IMR-90 (cell line): ENCODE measurements around the gene IMPG2. TPM values are rescaled to one million over a fixed set of nuclear protein-coding genes. Genes with fewer than 3 reads are reported as not detected.

Source experiments
- ATAC-seq: fragments of 200-7000 bp; cut with Tn5 transposase; 2 replicates; pipeline ENCODE4 v1.9.1; 2020; ENCODE audit warnings: low read depth, mild to moderate bottlenecking, moderate library complexity
- BruUV-seq: library from RNA; stranded (reverse); fragments of 400-500 nt; replicated peaks from 2 replicates; lab custom pipeline; 2021; lab: Mats Ljungman, UMichigan
- CTCF ChIA-PET: fragments of 300-600 bp; formaldehyde crosslinking; extraction: SDS; loops from one replicate; lab custom pipeline; 2021; ENCODE audit warnings: antibody characterized with exemption; lab: Yijun Ruan, JAX
- POLR2A ChIA-PET: fragments of 300-600 bp; sonication (Branson Sonifier 250); formaldehyde crosslinking; loops from one replicate; lab custom pipeline; 2022; ENCODE audit warnings: antibody characterized with exemption; ENCODE audit not compliant: unreplicated experiment; lab: Charles Lee
- DNase-seq: peaks from one replicate; pipeline ENCODE4 v3.0.0; 2013
- H2AFZ ChIP-seq: replicated peaks from 2 replicates; pipeline ENCODE3; 2013; ENCODE audit warnings: low read length, mild to moderate bottlenecking; ENCODE audit not compliant: poor library complexity
- H2AK5ac ChIP-seq: 2 replicates; pipeline ENCODE4 v1.6.1; 2013; ENCODE audit warnings: low read depth, low read length, inconsistent platforms
- H2AK9ac ChIP-seq: replicated peaks from 2 replicates; pipeline ENCODE3; 2013; ENCODE audit warnings: mild to moderate bottlenecking, low read depth, low read length, moderate library complexity; ENCODE audit not compliant: poor library complexity
- H2BK120ac ChIP-seq: 2 replicates; pipeline ENCODE4 v1.6.1; 2013; ENCODE audit warnings: low read depth, low read length, inconsistent platforms
- H2BK15ac ChIP-seq: 3 replicates; pipeline ENCODE4 v1.6.1; 2013; ENCODE audit warnings: low read depth, low read length, inconsistent platforms
- H2BK20ac ChIP-seq: 2 replicates; pipeline ENCODE4 v1.6.1; 2013; ENCODE audit warnings: low read depth, mild to moderate bottlenecking, inconsistent platforms, low read length, moderate library complexity
- H2BK5ac ChIP-seq: 2 replicates; pipeline ENCODE4 v1.6.1; 2013; ENCODE audit warnings: mild to moderate bottlenecking, low read depth, low read length, inconsistent platforms; ENCODE audit not compliant: poor library complexity, severe bottlenecking
- H3K14ac ChIP-seq: replicated peaks from 2 replicates; pipeline ENCODE4 v1.6.1; 2013; ENCODE audit warnings: low read depth, low read length, inconsistent platforms
- H3K18ac ChIP-seq: 2 replicates; pipeline ENCODE4 v1.6.1; 2013; ENCODE audit warnings: low read depth, low read length, control low read depth
- H3K23ac ChIP-seq: 2 replicates; pipeline ENCODE4 v1.6.1; 2013; ENCODE audit warnings: low read depth, low read length, inconsistent platforms
- H3K27ac ChIP-seq: 2 replicates; pipeline ENCODE4 v1.5.1; 2013; ENCODE audit warnings: mild to moderate bottlenecking, control low read depth, low read length; ENCODE audit not compliant: insufficient read depth
- H3K27me3 ChIP-seq: 2 replicates; pipeline ENCODE4 v1.6.1; 2013; ENCODE audit warnings: low read length; ENCODE audit not compliant: control insufficient read depth, insufficient read depth
- H3K36me3 ChIP-seq: 2 replicates; pipeline ENCODE4 v1.6.1; 2013; ENCODE audit warnings: low read length, mixed read lengths; ENCODE audit not compliant: control insufficient read depth, insufficient read depth
- H3K4ac ChIP-seq: 2 replicates; pipeline ENCODE4 v1.6.1; 2013; ENCODE audit warnings: low read depth, low read length, inconsistent platforms
- H3K4me1 ChIP-seq: 2 replicates; pipeline ENCODE4 v1.6.1; 2013; ENCODE audit warnings: low read length, mixed read lengths; ENCODE audit not compliant: control insufficient read depth, insufficient read depth
- H3K4me2 ChIP-seq: 2 replicates; pipeline ENCODE4 v1.6.1; 2013; ENCODE audit warnings: low read depth, mild to moderate bottlenecking, control low read depth, low read length, moderate library complexity
- H3K4me3 ChIP-seq: 2 replicates; pipeline ENCODE4 v1.5.1; 2013; ENCODE audit warnings: low read depth, mild to moderate bottlenecking, control low read depth, low read length, moderate library complexity; ENCODE audit not compliant: insufficient read depth
- H3K56ac ChIP-seq: 2 replicates; pipeline ENCODE4 v1.6.1; 2013; ENCODE audit warnings: low read length, inconsistent platforms; ENCODE audit not compliant: insufficient read depth; ENCODE audit errors: extremely low read depth
- H3K79me1 ChIP-seq, 2 experiments: 2 replicates each; pipeline ENCODE4 v1.6.1; 2013; ENCODE audit warnings: low read length in 2 of 2, inconsistent platforms in 1 of 2, low read depth in 1 of 2
- H3K9ac ChIP-seq: 2 replicates; pipeline ENCODE4 v1.6.1; 2013; ENCODE audit warnings: low read depth, low read length, control low read depth
- H3K9me1 ChIP-seq: 2 replicates; pipeline ENCODE4 v1.6.1; 2013; ENCODE audit warnings: low read length, inconsistent platforms; ENCODE audit not compliant: insufficient read depth
- H3K9me3 ChIP-seq: 2 replicates; pipeline ENCODE4 v1.6.1; 2013; ENCODE audit warnings: low read length; ENCODE audit not compliant: control insufficient read depth, insufficient read depth
- H4K20me1 ChIP-seq: 2 replicates; pipeline ENCODE4 v1.6.1; 2013; ENCODE audit warnings: low read length, inconsistent platforms; ENCODE audit not compliant: insufficient read depth
- H4K5ac ChIP-seq: 2 replicates; pipeline ENCODE4 v1.6.1; 2013; ENCODE audit warnings: mild to moderate bottlenecking, low read depth, low read length, control low read depth
- H4K8ac ChIP-seq, 2 experiments: 2 replicates each; pipeline ENCODE4 v1.6.1; 2013; ENCODE audit warnings: low read depth in 2 of 2, low read length in 2 of 2, control low read depth in 1 of 2, inconsistent platforms in 1 of 2
- H4K91ac ChIP-seq: 2 replicates; pipeline ENCODE4 v1.6.1; 2013; ENCODE audit warnings: low read depth, low read length, inconsistent platforms; ENCODE audit not compliant: insufficient read depth
- MAZ ChIP-seq: IDR thresholded peaks from 2 replicates; pipeline ENCODE4 v1.6.1; 2012; ENCODE audit warnings: low read depth, mild to moderate bottlenecking, low read length, improper control_type of control experiment, moderate library complexity, borderline replicate concordance
- NFE2L2 ChIP-seq: fragments of 150-350 bp; IDR thresholded peaks from 2 replicates; pipeline ENCODE4 v1.6.1; 2016; ENCODE audit warnings: low read depth, mild to moderate bottlenecking, low read length
- USF2 ChIP-seq: fragments of 150-350 bp; IDR thresholded peaks from 2 replicates; pipeline ENCODE4 v1.6.1; 2017; ENCODE audit warnings: mild to moderate bottlenecking, antibody characterized with exemption, low read length, low read depth
- WGBS, 2 experiments: methylation state at CpG; one replicate each; pipeline versions ENCODE4 v1.1.5 to v1.1.7; 2013; ENCODE audit warnings: missing lambda C conversion rate in 2 of 2; ENCODE audit not compliant: insufficient read length in 1 of 2; ENCODE audit errors: extremely low coverage in 2 of 2; 5-methylcytosine and 5-hydroxymethylcytosine counted together
- dilution Hi-C: fragments of 300-500 bp; cut with HindIII; formaldehyde crosslinking; loops from one replicate; pipeline ENCODE4 v1.14.3; 2018; ENCODE audit warnings: low sequenced_read_pairs; ENCODE audit not compliant: unreplicated experiment
- in situ Hi-C: fragments of 300-500 bp; cut with MboI; formaldehyde crosslinking; loops from 3 replicates; pipeline ENCODE4 v1.14.3; 2019; ENCODE audit warnings: low sequenced_read_pairs, inconsistent platforms, mixed read lengths
- intact Hi-C: fragments of 100-400 bp; cut with micrococcal nuclease; formaldehyde crosslinking; loops from 2 replicates; pipeline ENCODE4 v1.10.0; 2022
- polyA plus RNA-seq, 3 experiments: library from polyadenylated mRNA; depleted of rRNA; stranded (reverse); fragments of >200 nt; gene quantifications; 2 replicates each; pipeline ENCODE4 v1.2.3, GENCODE V29; 2012; ENCODE audit warnings: low replicate concordance in 1 of 3
- total RNA-seq: library from RNA; depleted of rRNA; stranded (reverse); fragments of >200 nt; gene quantifications from 2 replicates; pipeline ENCODE4 v1.2.3, GENCODE V29; 2012
- TF ChIP-seq, protein P1 (sequence below): fragments of 150-350 bp; IDR thresholded peaks from 2 replicates; pipeline ENCODE4 v1.6.1; 2016; ENCODE audit warnings: low read depth, mild to moderate bottlenecking, low read length, moderate library complexity, borderline replicate concordance

Gene IMPG2
- total and polyA plus RNA-seq, 2 of the 4 experiments (the other 2 are of a cell fraction), result 0.10 to 0.18 TPM

DNA sequence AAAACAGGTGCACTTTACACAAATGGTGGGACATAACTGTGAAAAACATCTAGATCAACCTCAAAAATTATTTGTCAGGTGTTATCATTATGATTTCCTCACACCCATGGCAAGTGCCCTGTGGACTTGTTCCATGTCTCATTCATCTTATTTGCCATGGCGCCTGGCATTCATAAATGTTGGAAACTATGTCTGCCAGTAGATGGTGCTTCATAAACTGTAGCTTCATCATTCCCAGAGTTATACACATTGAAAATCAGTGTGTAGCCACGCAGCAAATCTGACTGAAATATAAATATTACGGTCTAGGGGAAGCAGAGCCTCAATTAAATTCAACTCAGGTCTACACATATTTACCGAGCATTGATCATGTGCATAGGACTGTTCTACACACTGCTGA, 90.7 kb downstream of the IMPG2 start:
- Histone ChIP-seq H4K91ac (no peak overlapping the region), H3K9me3 (no peaks in the 10 kb centered on the region), H4K5ac (no peak overlapping the region), H3K56ac (no peak overlapping the region), H3K9me1 (no peaks in the 10 kb centered on the region), H3K4me1 (peaks cover 1% of the 10 kb centered on the region; the same call in 1 of the 2 replicates), H2BK5ac (no peak overlapping the region), H2AK5ac (no peak overlapping the region), H2AFZ (no peak overlapping the region), H4K20me1 (no peaks in the 10 kb centered on the region), H2BK20ac (no peak overlapping the region), H3K23ac (no peak overlapping the region), H3K14ac (no peak overlapping the region), H3K9ac (no peak overlapping the region), H2BK120ac (no peak overlapping the region), H3K18ac (no peak overlapping the region), H3K27me3 (no peaks in the 10 kb centered on the region), H3K4me2 (no peak overlapping the region), H3K4ac (no peak overlapping the region), H3K27ac (no peak overlapping the region), H3K36me3 (no peaks in the 10 kb centered on the region), H4K8ac (no peak overlapping the region), H3K4me3 (no peak overlapping the region), H3K79me1 (no peaks in the 10 kb centered on the region), H2BK15ac (no peak overlapping the region), H2AK9ac (no peak overlapping the region)
- no CpG with 5 or more reads among the region's 4 CpGs for WGBS, 2 experiments
- dilution Hi-C loops (no loop called here), in situ Hi-C loops (no loop called here), intact Hi-C loops (no loop called here)
- ATAC-seq (no peak), DNase-seq (no peak)
- ChIA-PET CTCF (interaction anchor here (0.7 kb wide), 1 partner anchor 14 kb away, joined by 3 read pairs; no protein-coding TSS in a partner anchor), POLR2A (interaction anchor here (0.6 kb wide), 1 partner anchor 432 kb away, joined by 4 read pairs; no protein-coding TSS in a partner anchor)
- BruUV-seq, result no TSS peak
- TF ChIP-seq MAZ, result no peak
- no peak for TF ChIP-seq USF2
- TF ChIP-seq NFE2L2, result no peak
- TF ChIP-seq, protein P1, sequence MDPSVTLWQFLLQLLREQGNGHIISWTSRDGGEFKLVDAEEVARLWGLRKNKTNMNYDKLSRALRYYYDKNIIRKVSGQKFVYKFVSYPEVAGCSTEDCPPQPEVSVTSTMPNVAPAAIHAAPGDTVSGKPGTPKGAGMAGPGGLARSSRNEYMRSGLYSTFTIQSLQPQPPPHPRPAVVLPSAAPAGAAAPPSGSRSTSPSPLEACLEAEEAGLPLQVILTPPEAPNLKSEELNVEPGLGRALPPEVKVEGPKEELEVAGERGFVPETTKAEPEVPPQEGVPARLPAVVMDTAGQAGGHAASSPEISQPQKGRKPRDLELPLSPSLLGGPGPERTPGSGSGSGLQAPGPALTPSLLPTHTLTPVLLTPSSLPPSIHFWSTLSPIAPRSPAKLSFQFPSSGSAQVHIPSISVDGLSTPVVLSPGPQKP, result no peak
